ENCODE data around the gene CSE1L.
"Not testable (repeated sequence)": the region's sequence is repeated elsewhere in the genome, so short reads cannot be mapped to it uniquely, and the experiment has no call there.

Gene CSE1L, protein sequence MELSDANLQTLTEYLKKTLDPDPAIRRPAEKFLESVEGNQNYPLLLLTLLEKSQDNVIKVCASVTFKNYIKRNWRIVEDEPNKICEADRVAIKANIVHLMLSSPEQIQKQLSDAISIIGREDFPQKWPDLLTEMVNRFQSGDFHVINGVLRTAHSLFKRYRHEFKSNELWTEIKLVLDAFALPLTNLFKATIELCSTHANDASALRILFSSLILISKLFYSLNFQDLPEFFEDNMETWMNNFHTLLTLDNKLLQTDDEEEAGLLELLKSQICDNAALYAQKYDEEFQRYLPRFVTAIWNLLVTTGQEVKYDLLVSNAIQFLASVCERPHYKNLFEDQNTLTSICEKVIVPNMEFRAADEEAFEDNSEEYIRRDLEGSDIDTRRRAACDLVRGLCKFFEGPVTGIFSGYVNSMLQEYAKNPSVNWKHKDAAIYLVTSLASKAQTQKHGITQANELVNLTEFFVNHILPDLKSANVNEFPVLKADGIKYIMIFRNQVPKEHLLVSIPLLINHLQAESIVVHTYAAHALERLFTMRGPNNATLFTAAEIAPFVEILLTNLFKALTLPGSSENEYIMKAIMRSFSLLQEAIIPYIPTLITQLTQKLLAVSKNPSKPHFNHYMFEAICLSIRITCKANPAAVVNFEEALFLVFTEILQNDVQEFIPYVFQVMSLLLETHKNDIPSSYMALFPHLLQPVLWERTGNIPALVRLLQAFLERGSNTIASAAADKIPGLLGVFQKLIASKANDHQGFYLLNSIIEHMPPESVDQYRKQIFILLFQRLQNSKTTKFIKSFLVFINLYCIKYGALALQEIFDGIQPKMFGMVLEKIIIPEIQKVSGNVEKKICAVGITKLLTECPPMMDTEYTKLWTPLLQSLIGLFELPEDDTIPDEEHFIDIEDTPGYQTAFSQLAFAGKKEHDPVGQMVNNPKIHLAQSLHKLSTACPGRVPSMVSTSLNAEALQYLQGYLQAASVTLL

DNA sequence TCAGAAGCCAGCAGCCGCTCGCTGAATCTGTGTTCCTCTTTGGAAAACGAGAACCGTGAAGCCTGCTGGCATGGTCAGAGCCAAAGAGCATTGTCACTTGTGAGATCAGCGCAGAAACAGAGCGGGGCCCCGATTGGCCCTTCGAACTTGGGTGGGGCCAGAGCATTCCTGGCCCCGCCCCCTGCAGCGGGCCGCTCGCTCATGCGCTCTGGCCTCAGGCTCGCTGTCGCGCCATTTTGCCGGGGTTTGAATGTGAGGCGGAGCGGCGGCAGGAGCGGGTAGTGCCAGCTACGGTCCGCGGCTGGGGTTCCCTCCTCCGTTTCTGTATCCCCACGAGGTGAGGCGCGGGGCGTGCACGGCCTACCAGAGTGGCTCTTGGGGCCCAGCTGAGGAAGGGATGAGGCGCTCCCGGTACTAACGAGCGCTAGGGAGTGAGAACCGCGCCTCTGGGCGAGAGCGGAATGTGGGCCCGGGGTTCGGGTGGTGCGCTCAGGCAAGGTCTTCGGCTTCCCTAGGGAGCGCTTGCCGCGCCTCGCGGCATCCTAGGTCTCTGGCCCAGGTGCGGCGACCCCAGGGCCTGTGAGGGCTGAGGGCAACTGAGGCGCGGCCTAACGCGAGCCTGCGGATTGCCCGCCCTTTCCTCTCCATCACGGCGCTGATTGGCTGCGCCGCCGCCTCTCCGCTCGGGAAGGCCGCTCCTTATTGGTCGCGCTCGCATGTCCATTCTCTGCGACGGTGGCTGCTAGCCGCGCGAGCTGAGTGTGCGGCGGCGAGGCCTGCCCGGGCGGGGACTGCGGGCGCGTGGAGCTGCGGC lies at the start of gene CSE1L:
Gene CSE1L (plus strand): TSS at position 226 of the 814 bp plus-strand sequence. CDS start 12,152 bp downstream, outside the sequence.
- DNase-seq, result peak; percentile 67 to 97 (median 93)

DNA sequence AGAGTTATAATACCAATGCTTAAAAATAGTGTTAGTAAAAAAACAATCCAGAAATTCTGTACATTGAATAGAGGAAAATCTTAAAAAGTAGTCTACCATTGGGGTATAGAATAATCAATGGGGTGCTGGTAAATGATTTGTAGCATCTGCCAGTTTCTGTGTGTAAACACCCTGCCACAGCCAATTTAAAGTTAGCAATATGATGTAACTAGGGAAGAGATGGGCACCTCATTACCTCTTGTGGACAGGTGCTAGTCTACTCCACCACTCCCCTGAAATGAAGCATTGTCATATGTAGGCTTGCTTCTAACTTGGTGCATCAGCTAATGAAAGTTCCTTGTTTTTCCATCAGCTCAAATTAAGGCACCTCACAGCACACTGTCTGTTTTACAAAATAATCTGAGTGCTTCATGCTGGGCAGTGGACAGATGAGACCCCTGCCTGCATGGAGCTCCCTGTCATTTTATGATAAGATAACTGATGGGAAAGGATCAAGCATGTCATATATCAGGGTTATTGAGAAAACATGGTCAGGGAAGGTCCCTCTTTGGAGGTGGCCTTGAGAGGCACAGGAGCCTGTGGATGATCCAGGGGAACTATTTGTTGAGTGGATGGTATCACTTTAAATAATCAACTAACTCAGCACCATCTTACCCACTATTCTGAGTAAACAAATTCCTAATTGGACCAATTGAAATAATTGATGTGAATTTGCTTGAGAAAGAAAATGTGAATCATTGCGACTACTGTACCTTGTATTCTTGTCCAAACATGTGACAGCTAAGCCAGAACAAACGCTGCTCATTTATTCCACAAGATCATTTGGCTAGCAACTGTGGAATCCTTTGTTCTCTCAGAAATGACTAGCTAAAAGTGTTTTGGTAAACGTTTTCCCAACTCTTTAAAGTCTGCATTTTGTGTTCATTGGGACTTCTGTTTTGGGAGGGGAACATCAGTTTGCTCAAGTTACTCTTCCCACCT lies 45.9 kb upstream of the CSE1L start:
- DNase-seq, result peak in 2 of 56 donors; percentile 6 to 8

DNA sequence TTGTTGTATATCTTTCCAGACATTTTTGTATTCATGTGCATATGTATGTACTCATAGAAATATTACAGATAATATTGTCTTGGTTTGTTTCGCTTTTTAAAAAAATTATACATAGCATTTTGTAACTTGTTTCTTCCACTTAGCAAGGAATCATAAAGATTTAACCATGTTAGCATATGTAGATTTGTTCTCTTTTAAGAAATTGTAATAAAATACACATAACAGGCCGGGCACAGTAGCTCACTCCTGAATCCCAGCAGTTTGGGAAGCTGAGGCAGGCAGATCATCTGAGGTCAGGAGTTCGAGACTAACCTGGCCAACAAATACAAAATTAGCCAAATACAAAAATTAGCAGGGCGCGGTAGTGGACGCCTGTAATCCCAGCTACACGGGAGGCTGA lies 44.4 kb upstream of the CSE1L start:
- DNase-seq, result no peak

DNA sequence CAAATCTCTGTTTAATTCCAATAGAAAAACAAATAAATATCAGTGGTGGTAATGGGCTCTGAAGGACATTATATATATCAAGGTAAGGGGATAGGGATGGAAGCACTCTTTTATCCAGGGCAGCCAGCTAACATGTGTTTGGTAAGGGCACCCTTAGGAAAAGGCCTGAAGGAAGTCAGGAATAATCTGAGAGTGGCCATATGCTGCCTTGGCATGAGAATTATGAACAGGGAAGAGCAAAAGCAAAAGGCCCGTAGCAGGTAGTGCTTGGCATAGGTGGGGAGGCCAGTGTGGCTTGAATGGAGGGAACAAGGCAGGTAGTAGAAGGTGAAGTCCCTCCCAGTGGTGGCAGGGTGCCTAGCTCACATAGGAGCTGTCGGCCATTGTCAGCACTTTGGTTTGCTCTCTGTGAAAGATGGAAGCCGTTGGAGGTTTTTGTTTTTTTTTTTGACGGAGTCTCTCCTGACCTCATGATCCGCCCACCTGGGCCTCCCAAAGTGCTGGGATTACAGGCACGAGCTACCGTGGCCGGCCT lies 39.6 kb upstream of the CSE1L start:
- no peak for DNase-seq

DNA sequence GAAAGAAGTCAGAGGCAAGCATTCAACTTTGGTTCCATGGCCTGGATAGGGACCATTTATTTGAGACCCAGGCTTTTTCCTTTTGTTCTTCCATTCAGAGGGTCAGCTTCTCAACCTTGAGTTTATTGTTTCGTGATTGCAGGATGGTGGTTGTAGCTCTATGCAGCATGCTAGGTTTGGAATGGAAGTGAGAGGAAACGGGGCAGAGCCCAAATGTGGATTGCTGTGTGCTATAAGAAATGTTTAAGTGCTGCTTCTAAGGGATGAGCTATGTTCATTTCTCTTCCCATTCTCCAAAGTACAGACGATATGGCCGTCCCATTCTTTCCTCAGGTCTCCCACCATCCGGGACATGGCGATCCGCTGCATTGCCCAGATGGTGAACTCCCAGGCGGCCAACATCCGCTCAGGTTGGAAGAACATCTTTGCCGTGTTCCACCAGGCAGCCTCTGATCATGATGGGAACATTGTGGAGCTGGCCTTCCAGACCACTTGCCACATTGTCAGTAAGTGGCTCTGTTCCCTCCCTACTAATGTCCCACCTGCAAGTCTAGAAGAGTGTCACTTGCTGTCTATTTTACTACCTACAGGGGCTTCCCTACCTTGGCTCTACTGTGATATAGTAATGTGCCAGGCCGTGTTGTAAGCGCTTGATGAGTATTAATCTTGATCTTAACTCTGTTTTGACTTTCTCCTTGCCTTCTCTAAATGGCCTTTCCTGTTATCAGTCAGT lies 36.0 kb upstream of the CSE1L start:
- DNase-seq, result no peak

DNA sequence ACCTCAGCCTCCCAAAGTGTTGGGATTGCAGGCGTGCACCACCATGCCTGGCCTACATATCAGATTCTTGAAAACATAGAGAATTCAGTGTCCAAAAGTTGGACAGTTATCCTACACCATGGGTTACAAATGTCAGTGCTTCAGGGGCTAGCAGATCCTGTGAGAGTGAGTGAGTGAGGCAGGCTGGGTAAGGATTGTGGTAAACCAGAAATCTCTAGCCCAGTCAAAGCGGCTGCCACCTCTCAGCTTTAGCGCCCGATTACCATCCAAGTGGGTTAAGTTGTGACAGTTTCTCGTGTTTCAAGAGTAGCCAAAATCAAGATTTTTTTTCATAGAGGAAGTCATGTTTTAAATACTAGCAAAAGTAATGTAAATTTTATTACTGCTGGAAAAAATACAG lies 21.9 kb upstream of the CSE1L start:
- DNase-seq, result no peak

DNA sequence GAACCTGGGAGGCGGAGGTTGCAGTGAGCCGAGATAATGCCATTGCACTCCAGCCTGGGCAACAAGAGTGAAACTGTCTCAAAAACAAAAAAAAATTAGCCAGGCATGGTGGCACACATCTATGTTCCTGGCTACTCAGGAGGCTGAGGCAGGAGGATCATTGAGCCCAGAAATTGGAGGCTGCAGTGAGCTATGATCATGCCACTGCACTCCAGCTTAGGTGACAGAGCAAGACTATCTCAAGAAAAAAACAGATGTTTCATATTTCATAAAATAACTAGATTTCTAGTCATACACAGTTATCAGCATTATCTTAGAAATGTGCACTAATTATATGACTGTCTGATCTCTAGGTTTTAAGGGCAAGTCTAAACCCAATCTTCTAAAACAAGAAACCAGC lies 17.9 kb upstream of the CSE1L start:
- not testable (repeated sequence) for DNase-seq

DNA sequence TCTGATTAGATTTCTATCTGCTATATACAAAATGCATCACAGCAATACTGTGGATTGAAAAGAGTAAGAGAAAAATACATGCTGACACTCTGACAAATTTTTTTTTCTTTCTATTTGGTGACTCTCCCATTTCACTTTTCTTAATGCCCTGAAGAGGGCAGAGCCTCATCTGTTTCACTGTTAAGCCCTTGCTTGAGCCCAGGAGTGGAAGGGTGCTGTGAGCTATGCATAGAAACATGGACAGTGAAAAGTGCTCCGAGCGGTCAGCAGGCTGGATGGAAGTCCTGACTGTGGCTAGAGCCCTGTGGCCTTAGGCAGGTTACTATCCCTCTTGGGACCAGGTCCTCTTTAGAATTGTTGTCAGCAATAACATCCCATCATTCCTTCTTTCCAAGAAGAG lies 17.4 kb upstream of the CSE1L start:
- peak in 4 of 56 donors; percentile 1 to 18 (median 4) for DNase-seq

DNA sequence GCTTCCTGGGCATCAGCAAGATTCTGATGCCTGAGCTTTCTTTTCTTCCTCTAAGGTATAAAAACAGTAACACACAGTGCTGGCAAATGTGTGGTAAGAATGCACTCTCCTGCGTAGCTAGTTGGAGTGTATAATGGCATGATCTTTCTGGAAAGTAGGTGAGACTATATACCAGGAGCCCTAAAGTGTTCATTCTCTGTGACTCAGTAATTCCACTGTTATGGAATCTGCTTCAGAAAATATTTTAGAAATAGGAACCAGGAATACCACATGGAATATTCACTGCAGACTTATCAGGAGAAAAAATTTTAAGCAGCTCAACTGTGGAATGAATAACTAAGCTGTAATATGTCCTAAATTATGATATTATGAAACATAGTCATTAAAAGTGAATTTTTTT lies 16.9 kb upstream of the CSE1L start:
- DNase-seq, result no peak

DNA sequence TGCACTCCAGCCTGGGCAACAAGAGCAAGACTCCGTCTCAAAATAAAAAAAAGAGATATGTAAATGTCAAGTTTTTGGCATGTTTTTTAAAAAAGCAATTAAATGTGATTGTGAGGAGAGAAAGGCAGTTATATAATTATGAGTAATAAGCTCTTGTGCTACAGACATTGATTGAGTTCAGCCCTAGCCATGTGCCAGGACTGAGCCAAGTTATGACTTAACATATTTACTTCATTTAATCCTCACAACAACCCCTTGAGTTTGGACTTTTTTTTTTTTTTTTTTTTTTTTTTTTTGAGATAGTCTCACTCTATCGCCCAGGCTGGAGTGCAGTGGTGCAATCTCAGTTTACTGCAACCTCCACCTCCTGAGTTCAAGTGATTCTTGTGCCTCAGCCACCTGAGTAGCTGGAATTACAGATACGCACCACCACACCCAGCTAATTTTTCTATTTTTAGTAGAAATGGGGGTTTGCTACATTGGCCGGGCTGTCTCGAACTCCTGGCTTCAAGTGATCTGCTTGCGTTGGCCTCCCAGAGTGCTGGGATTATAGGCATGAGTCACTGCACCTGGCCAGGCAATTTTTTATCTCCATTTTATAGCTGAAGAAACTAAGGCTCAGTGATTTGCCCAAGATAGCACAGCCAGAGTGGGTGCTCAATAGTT lies 15.0 kb upstream of the CSE1L start:
- peak in 3 of 56 donors; percentile 9 to 39 (median 22) for DNase-seq

DNA sequence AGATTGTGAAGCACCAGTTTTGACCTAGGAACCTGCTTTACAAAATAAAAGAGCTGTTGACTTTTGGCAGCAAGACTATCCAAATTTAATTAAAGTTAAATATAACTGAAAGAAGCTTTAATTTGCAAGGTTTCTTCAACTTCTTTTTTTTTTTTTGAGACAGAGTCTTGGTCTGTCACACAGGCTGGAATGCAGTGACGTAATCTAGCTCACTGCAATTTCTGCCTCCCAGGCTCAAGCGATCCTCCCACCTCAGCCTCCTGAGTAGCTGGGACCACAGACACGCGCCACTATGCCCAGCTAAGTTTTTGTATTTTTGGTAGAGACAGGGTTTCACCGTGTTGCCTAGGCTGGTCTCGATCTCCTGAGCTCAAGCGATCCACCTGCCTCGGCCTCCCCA lies 13.7 kb upstream of the CSE1L start:
- DNase-seq, result no peak

DNA sequence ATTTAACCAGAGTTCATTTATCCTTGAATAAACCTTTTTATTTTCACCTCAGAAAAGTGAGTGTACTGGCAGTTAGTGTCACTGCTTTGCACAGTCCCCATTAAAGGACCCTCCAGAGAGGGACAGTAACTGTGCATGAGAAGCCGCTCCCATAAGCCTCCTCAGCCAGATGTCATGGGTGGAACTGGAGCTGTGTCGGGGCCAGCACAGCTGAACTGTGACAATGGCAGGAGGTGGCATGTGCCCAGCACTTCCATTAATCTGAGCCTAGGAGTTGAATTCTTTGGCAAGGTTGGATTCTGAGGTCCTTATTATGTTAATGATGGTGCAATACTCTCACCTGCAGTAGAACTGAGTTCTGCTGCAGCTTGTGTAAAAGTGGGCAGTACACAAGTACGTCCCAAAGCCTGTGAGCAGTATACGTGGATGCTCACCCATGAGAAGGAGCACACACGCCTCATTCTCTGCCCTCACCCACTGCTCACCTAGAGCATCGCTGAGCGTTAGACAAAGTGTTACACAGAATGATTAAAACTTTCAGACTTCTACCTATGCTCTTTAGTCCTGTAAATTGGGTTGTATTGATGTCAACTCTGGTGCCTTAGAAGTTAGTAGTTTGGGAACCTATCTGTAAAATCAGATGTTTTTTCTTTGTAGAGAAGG lies 11.9 kb upstream of the CSE1L start:
- DNase-seq, result peak in 4 of 56 donors; percentile 4 to 29 (median 8)

DNA sequence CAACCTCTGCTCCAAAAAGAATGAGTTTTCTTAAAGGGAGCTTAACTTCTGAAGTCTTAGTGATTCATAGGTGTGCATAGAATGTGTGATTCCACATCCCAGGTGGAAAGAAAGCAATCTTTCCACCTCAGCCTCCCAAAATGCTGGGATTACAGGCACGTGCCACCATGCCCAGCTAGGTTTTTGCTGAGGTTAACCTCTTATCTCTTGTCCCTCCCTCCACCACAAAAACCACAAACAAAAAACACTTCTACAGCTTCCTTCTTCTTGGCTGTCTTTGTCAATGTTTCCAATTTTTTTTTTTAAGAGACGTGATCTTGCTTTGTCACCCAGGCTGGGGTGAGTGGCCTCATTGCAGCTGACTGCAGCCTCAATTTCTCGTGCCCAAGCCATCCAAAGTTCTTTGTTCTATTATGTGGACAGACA lies 8.1 kb upstream of the CSE1L start:
- DNase-seq, result no peak

DNA sequence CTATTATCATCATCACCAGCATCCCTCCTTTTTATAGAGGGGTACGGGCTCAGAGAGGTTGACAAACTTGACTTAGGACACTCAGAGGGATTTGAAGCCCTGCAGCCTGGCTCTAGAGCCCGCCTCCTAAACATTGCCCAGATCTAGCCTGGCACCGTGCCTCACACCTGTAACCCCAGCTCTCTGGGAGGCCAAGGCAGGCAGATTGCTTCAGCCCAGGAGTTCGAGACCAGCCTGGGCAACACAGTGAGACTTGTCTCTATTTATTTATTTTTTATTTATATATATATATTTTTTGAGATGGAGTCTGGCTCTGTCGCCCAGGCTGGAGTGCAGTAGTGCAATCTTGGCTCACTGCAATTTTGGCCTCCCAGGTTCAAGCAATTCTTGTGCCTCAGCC lies 6.3 kb upstream of the CSE1L start:
- DNase-seq, result no peak

DNA sequence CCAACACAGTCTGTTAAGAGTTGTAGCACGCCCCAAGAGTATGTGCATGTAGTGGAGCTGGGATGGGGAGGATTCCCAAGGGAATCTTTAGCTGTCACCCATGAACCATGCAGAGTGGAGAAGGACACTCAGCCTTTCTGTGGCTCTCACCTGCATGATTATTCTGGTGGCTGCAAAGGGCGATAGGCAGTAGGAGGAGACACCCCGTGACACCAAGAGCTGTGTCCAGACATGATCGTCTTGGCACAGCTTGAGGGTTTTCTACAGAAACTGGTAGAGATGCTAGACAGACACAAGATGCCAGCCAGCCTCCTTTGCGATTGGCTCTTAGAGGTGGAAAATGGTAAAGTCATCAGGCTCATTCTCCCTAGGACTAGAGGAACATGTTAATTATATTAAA lies 3.1 kb upstream of the CSE1L start:
- no peak for DNase-seq

DNA sequence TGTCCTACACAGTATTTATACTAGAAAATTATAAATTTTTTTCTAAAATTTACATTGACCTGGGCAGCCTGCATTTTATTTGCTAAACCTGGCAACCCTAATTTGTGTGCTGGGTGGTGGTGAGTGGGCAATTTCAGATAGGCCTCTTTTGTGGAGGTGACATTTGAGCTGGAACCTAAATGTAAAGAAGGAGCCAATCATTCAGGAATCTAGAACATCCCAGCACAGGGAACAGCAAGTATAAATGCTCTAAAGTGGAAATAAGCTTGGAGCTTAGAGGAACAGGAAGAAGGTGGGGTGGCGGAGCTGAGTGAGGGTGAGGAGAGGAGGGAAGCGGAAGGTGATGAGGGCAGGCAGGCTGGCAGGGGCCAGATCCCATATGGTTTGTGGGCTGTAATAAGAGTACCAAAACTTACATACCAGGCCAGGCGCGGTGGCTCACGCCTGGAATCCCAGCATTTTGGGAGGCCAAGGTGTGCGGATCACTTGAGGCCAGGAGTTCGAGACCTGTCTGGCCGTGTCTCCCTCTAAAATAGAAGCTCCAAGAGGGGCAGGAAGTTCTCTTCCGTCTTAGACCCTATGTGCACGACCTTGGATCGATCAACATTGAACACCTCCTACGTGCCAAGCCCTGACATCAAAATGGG lies 549 bp upstream of the CSE1L start:
- peak in 9 of 56 donors; percentile 34 to 58 (median 41) for DNase-seq

DNA sequence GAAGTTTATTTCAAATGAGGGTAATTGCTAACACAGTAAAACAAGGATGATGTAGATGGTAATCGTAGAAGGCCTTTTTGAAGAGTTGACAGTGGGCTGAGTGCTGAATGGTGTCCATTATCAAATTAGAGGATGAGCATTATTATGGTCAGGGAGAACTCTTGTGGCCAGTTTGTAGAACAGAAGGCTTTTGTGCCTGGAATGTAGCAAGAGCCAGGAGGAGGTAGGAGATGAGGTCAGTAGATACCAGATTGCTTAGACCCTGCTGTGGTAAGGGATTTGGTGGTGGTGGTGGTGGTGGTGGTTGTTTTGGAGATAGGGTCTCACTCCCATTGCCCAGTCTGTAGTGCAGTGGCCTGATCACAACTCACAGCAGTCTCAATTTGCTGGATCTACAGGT lies 6.2 kb downstream of the CSE1L start:
- peak in 2 of 56 donors; percentile 1 to 2 for DNase-seq

Data from nucleus accumbens (tissue), 56 donors.